ENCODE results near the gene UBE2D3. TPM values are rescaled to one million over a fixed set of nuclear protein-coding genes. Genes with fewer than 3 reads are reported as not detected.

UBE2D3 gene
- total RNA-seq, 1 donor from 2014 or later: 289 TPM

DNA sequence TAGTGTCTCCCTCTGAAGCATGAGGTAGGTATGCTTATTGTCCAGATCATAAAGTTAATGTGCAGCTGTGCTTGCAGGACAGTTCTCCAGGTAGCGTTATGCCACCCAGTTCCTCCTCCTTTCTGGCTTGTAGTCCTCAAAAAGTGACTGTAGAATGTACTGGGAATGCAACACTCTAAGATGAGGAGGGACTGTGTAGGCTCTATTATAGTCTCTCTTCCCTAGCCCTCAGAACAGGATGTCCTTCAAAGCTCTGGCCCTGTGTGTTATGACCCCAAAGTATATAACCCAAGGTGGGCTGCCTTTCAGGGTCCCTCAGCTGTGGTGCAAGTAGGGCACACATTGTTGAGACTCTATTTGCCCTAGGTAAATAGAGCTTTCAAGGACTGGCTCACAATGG, 45.8 kb downstream of the UBE2D3 start:
- Histone ChIP-seq H3K4me1 (no peaks in the 10 kb centered on the region), H3K4me3 (no peak overlapping the region), H3K9me3 (no peaks in the 10 kb centered on the region), H3K27ac (no peak overlapping the region), H3K36me3 (no peaks in the 10 kb centered on the region), H3K27me3 (ENCODE audit: low read depth) (no peaks in the 10 kb centered on the region)
- intact Hi-C loops (cut with DNase I): no loop called here
- no peak for DNase-seq
- TF ChIP-seq, protein P1, sequence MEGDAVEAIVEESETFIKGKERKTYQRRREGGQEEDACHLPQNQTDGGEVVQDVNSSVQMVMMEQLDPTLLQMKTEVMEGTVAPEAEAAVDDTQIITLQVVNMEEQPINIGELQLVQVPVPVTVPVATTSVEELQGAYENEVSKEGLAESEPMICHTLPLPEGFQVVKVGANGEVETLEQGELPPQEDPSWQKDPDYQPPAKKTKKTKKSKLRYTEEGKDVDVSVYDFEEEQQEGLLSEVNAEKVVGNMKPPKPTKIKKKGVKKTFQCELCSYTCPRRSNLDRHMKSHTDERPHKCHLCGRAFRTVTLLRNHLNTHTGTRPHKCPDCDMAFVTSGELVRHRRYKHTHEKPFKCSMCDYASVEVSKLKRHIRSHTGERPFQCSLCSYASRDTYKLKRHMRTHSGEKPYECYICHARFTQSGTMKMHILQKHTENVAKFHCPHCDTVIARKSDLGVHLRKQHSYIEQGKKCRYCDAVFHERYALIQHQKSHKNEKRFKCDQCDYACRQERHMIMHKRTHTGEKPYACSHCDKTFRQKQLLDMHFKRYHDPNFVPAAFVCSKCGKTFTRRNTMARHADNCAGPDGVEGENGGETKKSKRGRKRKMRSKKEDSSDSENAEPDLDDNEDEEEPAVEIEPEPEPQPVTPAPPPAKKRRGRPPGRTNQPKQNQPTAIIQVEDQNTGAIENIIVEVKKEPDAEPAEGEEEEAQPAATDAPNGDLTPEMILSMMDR (IDR thresholded peaks at IDR 0.05): no peak
- ATAC-seq: no peak

DNA sequence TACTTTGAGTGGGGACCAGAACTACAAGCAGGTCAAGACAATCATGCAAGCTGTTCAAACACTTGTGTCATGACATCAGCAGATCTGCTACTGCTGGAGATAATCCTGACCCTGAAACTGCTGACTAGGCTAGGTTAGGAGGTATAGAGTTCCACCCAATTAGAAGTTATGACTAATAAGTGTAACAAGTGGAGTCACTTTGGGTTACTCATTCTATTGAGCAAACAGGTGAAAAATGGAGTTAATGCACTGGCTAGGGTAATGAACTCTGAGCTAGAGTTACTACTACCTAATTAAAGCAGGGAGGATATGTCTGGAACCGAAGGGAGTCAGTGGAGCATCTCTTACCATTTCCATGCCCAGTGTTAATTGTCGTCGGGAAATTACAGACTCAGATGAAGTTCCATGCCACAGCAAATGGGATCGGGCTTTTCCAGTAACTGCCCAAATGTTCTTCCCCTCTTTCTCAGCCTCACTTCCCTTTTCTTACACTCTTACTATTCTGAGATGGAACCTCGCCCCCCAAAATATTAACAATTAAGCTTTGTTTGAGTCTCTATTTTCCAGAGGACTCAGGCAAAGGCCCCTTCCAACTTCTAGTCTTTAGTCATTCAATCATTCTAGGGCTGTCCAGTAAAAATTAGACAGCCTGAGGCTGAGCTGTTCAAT, 46.7 kb downstream of the UBE2D3 start:
- Histone ChIP-seq H3K4me3 (no peak overlapping the region), H3K27me3 (ENCODE audit: low read depth) (no peaks in the 10 kb centered on the region), H3K4me1 (no peaks in the 10 kb centered on the region), H3K27ac (no peak overlapping the region), H3K36me3 (no peaks in the 10 kb centered on the region), H3K9me3 (no peaks in the 10 kb centered on the region)
- no peak for DNase-seq
- TF ChIP-seq, protein P1 (IDR thresholded peaks at IDR 0.05): no peak
- peak; percentile 53 to 74 for ATAC-seq
- intact Hi-C loops (cut with DNase I): no loop called here

DNA sequence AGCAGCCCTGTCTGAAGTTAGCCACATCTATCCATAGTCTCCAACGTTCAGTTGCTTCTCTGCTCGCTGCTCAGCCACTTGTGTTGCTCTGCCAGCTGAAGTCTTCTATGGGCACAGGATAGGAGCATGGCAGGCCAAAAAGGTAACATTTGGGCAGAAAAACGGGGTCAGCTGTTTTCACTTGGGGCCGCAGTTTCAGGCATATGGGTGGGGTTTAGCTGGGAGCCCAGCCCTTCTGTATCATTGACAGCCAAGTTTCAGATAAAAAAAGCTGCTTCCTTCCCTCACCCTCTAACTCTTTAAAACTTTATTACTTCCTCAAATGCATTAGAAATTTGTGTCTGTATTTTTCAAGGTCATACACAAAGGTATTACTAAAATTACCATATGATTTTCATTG, 48.1 kb downstream of the UBE2D3 start:
- intact Hi-C loops (cut with DNase I): no loop called here
- H3K27ac ChIP-seq: no peak overlapping the region
- ATAC-seq (peak in 1 of 2 donors; percentile 7), DNase-seq (no peak)
- no peaks in the 10 kb centered on the region for H3K4me1 ChIP-seq
- H3K9me3 ChIP-seq: no peaks in the 10 kb centered on the region
- H3K4me3 ChIP-seq: no peak overlapping the region
- no peaks in the 10 kb centered on the region for H3K36me3 ChIP-seq
- TF ChIP-seq, protein P1 (IDR thresholded peaks at IDR 0.05): no peak
- no peaks in the 10 kb centered on the region for H3K27me3 ChIP-seq (ENCODE audit: low read depth)

DNA sequence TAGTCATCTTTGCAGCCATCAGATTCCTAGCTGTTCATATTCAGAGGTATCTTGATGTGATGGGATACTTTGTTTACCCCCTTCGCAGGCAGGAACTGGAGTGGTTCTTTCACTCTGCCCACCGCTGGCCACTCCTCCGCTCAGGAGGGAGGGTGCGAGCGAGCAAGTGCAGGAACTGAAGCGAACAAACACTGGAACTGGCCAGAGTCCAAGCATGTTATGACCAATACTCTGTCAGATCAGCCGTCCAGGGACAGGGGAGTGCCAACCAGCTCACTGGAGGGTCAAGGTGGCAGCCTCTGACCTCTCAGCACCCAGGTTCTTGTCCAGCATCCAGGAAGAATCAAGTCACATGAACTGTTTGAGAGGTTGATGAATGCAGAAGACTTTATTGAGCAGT, 48.6 kb downstream of the UBE2D3 start:
- Histone ChIP-seq H3K4me3 (no peak overlapping the region), H3K36me3 (no peaks in the 10 kb centered on the region), H3K27ac (no peak overlapping the region), H3K9me3 (no peaks in the 10 kb centered on the region), H3K27me3 (ENCODE audit: low read depth) (no peaks in the 10 kb centered on the region), H3K4me1 (no peaks in the 10 kb centered on the region)
- TF ChIP-seq, protein P1 (IDR thresholded peaks at IDR 0.05): no peak
- no peak for DNase-seq
- intact Hi-C loops (cut with DNase I): no loop called here
- peak; percentile 59 to 80 for ATAC-seq

DNA sequence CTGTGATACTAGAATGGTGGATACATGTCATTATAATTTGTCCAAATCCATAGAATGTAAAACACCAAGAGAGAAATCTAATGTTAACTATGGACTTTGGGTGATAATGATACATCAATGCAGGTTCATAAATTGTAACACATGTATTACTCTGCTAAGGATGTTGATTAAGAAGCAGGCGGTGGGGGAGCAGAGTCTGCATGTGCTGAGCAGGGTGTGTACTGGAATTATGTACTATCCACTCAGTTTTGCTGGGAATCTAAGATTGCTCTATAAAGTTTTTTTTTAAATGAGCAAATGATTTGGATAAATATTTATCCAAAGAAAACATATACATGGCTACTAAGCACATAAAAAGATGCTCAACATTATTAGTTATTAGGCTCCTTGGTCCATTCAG, 51.5 kb downstream of the UBE2D3 start:
- Histone ChIP-seq H3K36me3 (no peaks in the 10 kb centered on the region), H3K27me3 (ENCODE audit: low read depth) (no peaks in the 10 kb centered on the region), H3K4me1 (no peaks in the 10 kb centered on the region), H3K27ac (no peak overlapping the region), H3K4me3 (no peak overlapping the region), H3K9me3 (no peaks in the 10 kb centered on the region)
- DNase-seq: no peak
- TF ChIP-seq, protein P1 (IDR thresholded peaks at IDR 0.05): no peak
- no peak for ATAC-seq
- intact Hi-C loops (cut with DNase I): no loop called here
